Body of pancreas (tissue), 4 donors: Measurements from ENCODE around the gene CMTM8. TPM values are rescaled to one million over a fixed set of nuclear protein-coding genes. Genes with fewer than 3 reads are reported as not detected.

Experiments used
- ATAC-seq: fragments of 150-250 bp; one replicate; pipeline ENCODE4 v1.9.1; 2016
- DNase-seq, 4 donors: peaks; one replicate each; pipeline ENCODE4 v3.0.0-alpha.2; 2019
- H3K27ac ChIP-seq, 4 donors: fragments of 200-600 bp; sonication (generic); 1 replicate in 3 of 4; 2 replicates in 1 of 4; pipeline versions ENCODE4 v1.5.1 to v1.6.1; 2016 to 2019; ENCODE audit warnings: mild to moderate bottlenecking in 1 of 4, mixed read lengths in 1 of 4, moderate library complexity in 1 of 4
- H3K27me3 ChIP-seq, 2 donors: fragments of 200-600 bp; sonication (generic); one replicate each; pipeline ENCODE4 v1.6.0; 2016; ENCODE audit warnings: mild to moderate bottlenecking in 1 of 2
- H3K36me3 ChIP-seq, 2 donors: fragments of 200-600 bp; sonication (generic); replicated peaks in 1 of 2; 2 replicates each; pipeline ENCODE4 v1.5.1; 2016; ENCODE audit warnings: low read depth in 2 of 2; ENCODE audit not compliant: insufficient read depth in 1 of 2
- H3K4me1 ChIP-seq: fragments of 200-600 bp; sonication (generic); one replicate; pipeline ENCODE4 v1.6.0; 2016
- H3K4me3 ChIP-seq, 2 donors: fragments of 200-600 bp; sonication (generic); 1 replicate in 1 of 2; 2 replicates in 1 of 2; pipeline ENCODE4 v1.5.1; 2016 to 2019
- H3K9me3 ChIP-seq, 3 donors: fragments of 200-600 bp; sonication (generic); 1 replicate in 2 of 3; 2 replicates in 1 of 3; pipeline ENCODE4 v1.5.1; 2016
- CTCF ChIP-seq, 7 experiments: fragments of 450-650 bp in 4 of 7; fragments of 200-600 bp in 3 of 7; sonication (generic) in 3 of 7; IDR thresholded peaks; one replicate each; pipeline ENCODE4 v1.5.1; 2016 to 2019; ENCODE audit warnings: antibody characterized with exemption in 7 of 7
- POLR2A ChIP-seq, 3 donors: fragments of 450-650 bp; IDR thresholded peaks; one replicate each; pipeline ENCODE4 v1.6.1; 2016; ENCODE audit warnings: antibody characterized with exemption in 3 of 3, mild to moderate bottlenecking in 2 of 3
- WGBS, 2 donors: methylation state at CpG; one replicate each; pipeline ENCODE4 v1.1.5; 2017; 5-methylcytosine and 5-hydroxymethylcytosine counted together
- intact Hi-C: fragments of 100-400 bp; cut with DNase I; formaldehyde crosslinking; loops from one replicate; pipeline ENCODE4 v1.15.1; 2023
- total RNA-seq, 2 donors: library from RNA; depleted of rRNA; stranded (reverse); fragments of >200 nt; gene quantifications; one replicate each; pipeline ENCODE4 v1.1.0, GENCODE V29; 2016

Gene CMTM8
- total RNA-seq, 2 donors from 2014 or later = 22.7 to 31.4 TPM

- TF ChIP-seq POLR2A (IDR thresholded peaks at IDR 0.05) = no peak
- TF ChIP-seq CTCF (IDR thresholded peaks at IDR 0.05) = no peak
Observed at GRCh38 chr3:32308378-32308777, 69.9 kb downstream of the CMTM8 start.

GRCh38 chr3:32309654-32310242 lies 71.3 kb downstream of the CMTM8 start:
- WGBS, 2 donors = 84 to 87% methylated on average over 5 of the region's 5 CpGs
- ATAC-seq (no peak), DNase-seq (no peak)
- Histone ChIP-seq H3K4me1 (peaks cover 40% of the 10 kb centered on the region), H3K27me3 (no peaks in the 10 kb centered on the region), H3K36me3 (no peaks in the 10 kb centered on the region), H3K27ac (no peak overlapping the region), H3K4me3 (no peak overlapping the region), H3K9me3 (no peaks in the 10 kb centered on the region)
- intact Hi-C loops = no loop called here
- TF ChIP-seq CTCF (IDR thresholded peaks at IDR 0.05) (no peak), POLR2A (IDR thresholded peaks at IDR 0.05) (no peak)

More at GRCh38 chr3:32308378-32308777, 69.9 kb downstream of the CMTM8 start:
- Histone ChIP-seq H3K4me1 (peaks cover 46% of the 10 kb centered on the region), H3K27me3 (no peaks in the 10 kb centered on the region), H3K27ac (no peak overlapping the region), H3K9me3 (no peaks in the 10 kb centered on the region), H3K4me3 (no peak overlapping the region), H3K36me3 (no peaks in the 10 kb centered on the region)
- WGBS, 2 donors = 94 to 98% methylated on average over 4 of the region's 4 CpGs
- intact Hi-C loops = no loop called here
- ATAC-seq = no peak
- DNase-seq = no peak

- ATAC-seq (no peak), DNase-seq (no peak)
- 84% methylated on average over 5 of the region's 5 CpGs for WGBS, 2 donors
- peaks cover 38% of the 10 kb centered on the region for H3K4me1 ChIP-seq
- no peak for TF ChIP-seq POLR2A (IDR thresholded peaks at IDR 0.05)
- no peak for TF ChIP-seq CTCF (IDR thresholded peaks at IDR 0.05)
- H3K4me3 ChIP-seq = no peak overlapping the region
- H3K27me3 ChIP-seq = no peaks in the 10 kb centered on the region
- no peaks in the 10 kb centered on the region for H3K36me3 ChIP-seq
- H3K9me3 ChIP-seq = no peaks in the 10 kb centered on the region
- intact Hi-C loops = no loop called here
- no peak overlapping the region for H3K27ac ChIP-seq
Observed at GRCh38 chr3:32310336-32310735, 71.9 kb downstream of the CMTM8 start.

- Histone ChIP-seq H3K4me3 (no peak overlapping the region), H3K27ac (no peak overlapping the region), H3K4me1 (peaks cover 41% of the 10 kb centered on the region), H3K36me3 (no peaks in the 10 kb centered on the region), H3K9me3 (no peaks in the 10 kb centered on the region), H3K27me3 (no peaks in the 10 kb centered on the region)
- no peak for TF ChIP-seq CTCF (IDR thresholded peaks at IDR 0.05)
- TF ChIP-seq POLR2A (IDR thresholded peaks at IDR 0.05) = no peak
- ATAC-seq = no peak
- intact Hi-C loops = no loop called here
- WGBS, 2 donors = 64 to 74% methylated on average over 15 of the region's 15 CpGs
- DNase-seq = no peak
Observed at GRCh38 chr3:32310918-32311839, 72.7 kb downstream of the CMTM8 start.
